ENCODE data around the gene GAB2.

GAB2 gene

DNA sequence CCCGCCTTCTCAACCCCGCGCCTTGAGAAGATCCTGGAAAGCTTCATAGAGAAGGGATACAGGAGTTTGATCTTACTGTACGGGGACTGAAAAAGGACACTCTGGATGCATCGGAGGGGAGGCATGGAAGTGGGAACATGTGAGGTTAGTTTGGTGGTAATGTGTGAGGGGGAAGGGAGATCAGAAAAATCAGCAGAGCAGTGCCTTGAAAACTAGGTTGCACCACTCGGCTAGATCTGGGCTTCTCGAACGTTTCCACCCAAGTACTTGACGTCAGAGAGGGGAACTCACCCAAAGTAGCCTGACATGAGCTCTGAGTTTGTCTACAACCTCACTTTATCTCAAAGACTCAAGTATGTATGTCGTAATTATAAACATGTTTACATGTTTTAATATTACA lies 214.4 kb downstream of the GAB2 start:
- no peak for DNase-seq (ENCODE audit: low spot score)
- Mint-ChIP-seq H3K27me3 (ENCODE audit: low read depth) (no peaks in the 10 kb centered on the region), H3K36me3 (ENCODE audit: low read depth) (peaks cover 35% of the 10 kb centered on the region), H3K9me3 (no peaks in the 10 kb centered on the region), H3K27ac (peak overlapping the region; percentile 92), H3K4me1 (ENCODE audit: low read depth) (peaks cover 37% of the 10 kb centered on the region), H3K4me3 (peak overlapping the region; percentile 81)

- peak; percentile 49 for DNase-seq (ENCODE audit: low spot score)
- H3K4me3 Mint-ChIP-seq: peak overlapping the region; percentile 81
- H3K4me1 Mint-ChIP-seq (ENCODE audit: low read depth): peaks cover 36% of the 10 kb centered on the region
- peaks cover 31% of the 10 kb centered on the region for H3K36me3 Mint-ChIP-seq (ENCODE audit: low read depth)
- H3K27me3 Mint-ChIP-seq (ENCODE audit: low read depth): no peaks in the 10 kb centered on the region
- no peaks in the 10 kb centered on the region for H3K9me3 Mint-ChIP-seq
- H3K27ac Mint-ChIP-seq: peak overlapping the region; percentile 92
Measured at GRCh38 chr11:78202733-78203167, 214.9 kb downstream of the GAB2 start.

- Mint-ChIP-seq H3K4me3 (peak overlapping the region; percentile 59), H3K4me1 (ENCODE audit: low read depth) (peaks cover 37% of the 10 kb centered on the region), H3K27me3 (ENCODE audit: low read depth) (no peaks in the 10 kb centered on the region), H3K9me3 (no peaks in the 10 kb centered on the region), H3K27ac (peak overlapping the region; percentile 66), H3K36me3 (ENCODE audit: low read depth) (peaks cover 31% of the 10 kb centered on the region)
- DNase-seq (ENCODE audit: low spot score): no peak
Measured at GRCh38 chr11:78201096-78201818, 216.4 kb downstream of the GAB2 start.

DNA sequence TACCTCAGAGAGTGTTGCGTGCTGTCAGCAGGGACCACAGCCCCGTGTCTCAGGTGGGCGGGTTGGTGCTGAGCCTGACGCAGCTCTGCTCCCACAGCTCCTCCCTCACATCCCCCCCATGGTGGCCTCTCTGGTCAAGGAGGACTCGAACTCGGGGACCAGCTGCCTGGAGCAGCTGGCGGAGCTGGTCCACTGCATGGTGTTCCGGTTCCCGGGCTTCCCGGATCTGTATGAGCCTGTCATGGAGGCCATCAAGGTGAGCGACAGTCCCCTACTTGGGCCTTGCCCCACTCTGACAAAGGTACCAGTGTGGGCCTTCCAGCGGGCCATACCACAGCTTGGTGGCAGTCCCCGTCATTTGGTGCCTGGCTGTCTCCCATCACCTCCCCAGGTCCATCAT lies 217.1 kb downstream of the GAB2 start:
- Mint-ChIP-seq H3K4me1 (ENCODE audit: low read depth) (peaks cover 37% of the 10 kb centered on the region), H3K27me3 (ENCODE audit: low read depth) (no peaks in the 10 kb centered on the region), H3K9me3 (no peaks in the 10 kb centered on the region), H3K36me3 (ENCODE audit: low read depth) (peaks cover 29% of the 10 kb centered on the region), H3K4me3 (no peak overlapping the region), H3K27ac (no peak overlapping the region)
- DNase-seq (ENCODE audit: low spot score): no peak

DNA sequence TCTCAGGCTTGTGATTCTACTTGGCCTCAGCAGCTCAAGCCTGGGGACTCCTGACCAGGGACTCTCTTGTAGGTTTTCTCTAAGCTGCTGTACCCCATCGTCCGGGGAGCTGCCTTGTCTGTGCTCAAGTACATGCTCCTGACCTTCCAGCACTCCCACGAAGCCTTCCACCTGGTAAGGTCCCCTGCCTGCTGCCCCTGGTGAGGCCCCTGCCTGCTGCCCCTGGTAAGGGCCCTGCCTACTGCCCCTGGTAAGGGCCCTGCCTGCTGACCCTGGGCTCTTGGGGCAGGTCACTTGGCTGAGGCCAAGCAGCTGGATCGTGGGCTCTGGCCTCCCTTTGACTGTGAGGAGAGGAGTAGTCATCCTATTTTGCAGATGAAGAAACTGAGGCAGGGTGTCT lies 217.6 kb downstream of the GAB2 start:
- no peaks in the 10 kb centered on the region for H3K9me3 Mint-ChIP-seq
- H3K36me3 Mint-ChIP-seq (ENCODE audit: low read depth): peaks cover 30% of the 10 kb centered on the region
- H3K4me3 Mint-ChIP-seq: no peak overlapping the region
- H3K4me1 Mint-ChIP-seq (ENCODE audit: low read depth): peaks cover 35% of the 10 kb centered on the region
- H3K27ac Mint-ChIP-seq: no peak overlapping the region
- DNase-seq (ENCODE audit: low spot score): no peak
- no peaks in the 10 kb centered on the region for H3K27me3 Mint-ChIP-seq (ENCODE audit: low read depth)

- Mint-ChIP-seq H3K36me3 (ENCODE audit: low read depth) (peaks cover 34% of the 10 kb centered on the region), H3K4me1 (ENCODE audit: low read depth) (peaks cover 33% of the 10 kb centered on the region), H3K27ac (no peak overlapping the region), H3K27me3 (ENCODE audit: low read depth) (no peaks in the 10 kb centered on the region), H3K9me3 (no peaks in the 10 kb centered on the region), H3K4me3 (no peak overlapping the region)
- no peak for DNase-seq (ENCODE audit: low spot score)
Measured at GRCh38 chr11:78199653-78200015, 218.0 kb downstream of the GAB2 start.

- Mint-ChIP-seq H3K36me3 (ENCODE audit: low read depth) (peaks cover 33% of the 10 kb centered on the region), H3K4me1 (ENCODE audit: low read depth) (peaks cover 34% of the 10 kb centered on the region), H3K4me3 (no peak overlapping the region), H3K27me3 (ENCODE audit: low read depth) (no peaks in the 10 kb centered on the region), H3K27ac (no peak overlapping the region), H3K9me3 (no peaks in the 10 kb centered on the region)
- DNase-seq (ENCODE audit: low spot score): no peak
Measured at GRCh38 chr11:78199015-78199652, 218.5 kb downstream of the GAB2 start.

GRCh38 chr11:78197816-78198215 lies 219.8 kb downstream of the GAB2 start:
- H3K4me3 Mint-ChIP-seq: no peak overlapping the region
- peaks cover 39% of the 10 kb centered on the region for H3K4me1 Mint-ChIP-seq (ENCODE audit: low read depth)
- H3K27ac Mint-ChIP-seq: no peak overlapping the region
- H3K9me3 Mint-ChIP-seq: no peaks in the 10 kb centered on the region
- no peaks in the 10 kb centered on the region for H3K27me3 Mint-ChIP-seq (ENCODE audit: low read depth)
- DNase-seq (ENCODE audit: low spot score): no peak
- peaks cover 38% of the 10 kb centered on the region for H3K36me3 Mint-ChIP-seq (ENCODE audit: low read depth)

DNA sequence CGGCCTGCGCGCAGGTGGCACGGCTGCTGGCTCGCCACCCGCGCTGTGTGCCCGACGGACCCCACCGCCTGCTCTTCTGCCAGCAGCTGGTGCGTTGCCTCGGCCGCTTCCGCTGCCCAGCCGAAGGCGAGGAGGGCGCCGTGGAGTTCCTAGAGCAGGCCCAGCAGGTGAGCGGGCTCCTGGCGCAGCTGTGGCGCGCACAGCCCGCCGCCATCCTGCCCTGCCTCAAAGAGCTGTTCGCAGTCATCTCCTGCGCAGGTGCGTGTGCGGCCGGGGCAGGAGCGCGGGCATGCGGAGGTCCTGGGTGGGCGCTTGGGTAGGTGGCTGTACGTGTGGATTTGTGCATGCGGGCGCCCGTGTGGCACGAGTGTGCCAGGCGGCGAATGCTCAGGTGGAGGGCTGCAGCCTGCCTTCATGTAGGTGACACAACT lies 220.9 kb downstream of the GAB2 start:
- Mint-ChIP-seq H3K27me3 (ENCODE audit: low read depth) (no peaks in the 10 kb centered on the region), H3K27ac (no peak overlapping the region)

GRCh38 chr11:78195917-78196560 lies 221.6 kb downstream of the GAB2 start:
- Mint-ChIP-seq H3K4me1 (ENCODE audit: low read depth) (peaks cover 27% of the 10 kb centered on the region), H3K4me3 (no peak overlapping the region), H3K27me3 (ENCODE audit: low read depth) (no peaks in the 10 kb centered on the region), H3K36me3 (ENCODE audit: low read depth) (peaks cover 26% of the 10 kb centered on the region), H3K9me3 (no peaks in the 10 kb centered on the region), H3K27ac (no peak overlapping the region)
- DNase-seq (ENCODE audit: low spot score): no peak

More for the DNA sequence above, 220.9 kb downstream of the GAB2 start:
- peaks cover 33% of the 10 kb centered on the region for H3K36me3 Mint-ChIP-seq (ENCODE audit: low read depth)
- DNase-seq (ENCODE audit: low spot score): no peak
- H3K4me1 Mint-ChIP-seq (ENCODE audit: low read depth): peaks cover 31% of the 10 kb centered on the region
- no peak overlapping the region for H3K4me3 Mint-ChIP-seq
- H3K9me3 Mint-ChIP-seq: no peaks in the 10 kb centered on the region

DNA sequence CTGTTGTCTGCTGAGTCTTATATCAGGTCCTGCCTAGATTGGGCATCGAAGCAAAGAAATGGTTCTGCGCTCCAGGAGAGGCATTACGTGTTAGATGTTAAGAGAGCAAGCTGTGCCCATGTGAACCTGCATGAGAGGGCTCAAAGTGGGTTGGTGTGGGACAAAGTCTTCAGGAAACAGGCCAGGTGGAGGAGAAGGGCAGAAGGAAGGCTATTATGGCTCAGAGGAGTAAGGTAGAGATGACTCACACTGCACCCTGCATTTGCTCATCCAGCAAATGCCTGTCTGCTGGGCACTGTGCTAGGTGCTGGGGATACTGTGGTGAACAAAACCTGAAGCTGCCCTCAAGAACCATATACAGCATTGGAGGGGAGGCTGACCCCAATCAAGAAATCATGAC lies 223.1 kb downstream of the GAB2 start:
- Mint-ChIP-seq H3K4me1 (ENCODE audit: low read depth) (peaks cover 40% of the 10 kb centered on the region), H3K4me3 (no peak overlapping the region), H3K27ac (peak overlapping the region; percentile 53), H3K27me3 (ENCODE audit: low read depth) (no peaks in the 10 kb centered on the region), H3K9me3 (no peaks in the 10 kb centered on the region), H3K36me3 (ENCODE audit: low read depth) (peaks cover 28% of the 10 kb centered on the region)
- DNase-seq (ENCODE audit: low spot score): no peak

DNA sequence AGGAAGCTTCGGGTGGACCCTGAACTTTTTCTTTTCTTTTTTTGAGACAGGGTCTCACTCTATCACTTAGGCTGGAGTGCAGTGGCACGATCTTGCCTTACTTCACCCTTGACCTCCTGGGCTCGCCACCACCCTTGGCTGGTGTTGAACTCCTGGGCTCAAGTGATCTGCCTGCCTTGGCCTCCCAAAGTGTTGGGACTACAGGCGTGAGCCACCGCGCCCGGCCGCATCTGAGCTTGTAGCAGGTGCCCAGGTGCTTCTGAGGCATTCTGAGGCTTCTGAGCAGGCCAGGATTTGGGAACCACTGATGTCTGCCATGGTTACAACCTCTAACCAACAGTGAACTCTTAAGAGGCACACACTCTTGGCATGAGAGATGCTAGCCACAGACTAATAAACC lies 223.8 kb downstream of the GAB2 start:
- peaks cover 42% of the 10 kb centered on the region for H3K4me1 Mint-ChIP-seq (ENCODE audit: low read depth)
- H3K27me3 Mint-ChIP-seq (ENCODE audit: low read depth): no peaks in the 10 kb centered on the region
- DNase-seq (ENCODE audit: low spot score): no peak
- no peaks in the 10 kb centered on the region for H3K9me3 Mint-ChIP-seq
- peaks cover 27% of the 10 kb centered on the region for H3K36me3 Mint-ChIP-seq (ENCODE audit: low read depth)
- no peak overlapping the region for H3K4me3 Mint-ChIP-seq
- H3K27ac Mint-ChIP-seq: no peak overlapping the region

DNA sequence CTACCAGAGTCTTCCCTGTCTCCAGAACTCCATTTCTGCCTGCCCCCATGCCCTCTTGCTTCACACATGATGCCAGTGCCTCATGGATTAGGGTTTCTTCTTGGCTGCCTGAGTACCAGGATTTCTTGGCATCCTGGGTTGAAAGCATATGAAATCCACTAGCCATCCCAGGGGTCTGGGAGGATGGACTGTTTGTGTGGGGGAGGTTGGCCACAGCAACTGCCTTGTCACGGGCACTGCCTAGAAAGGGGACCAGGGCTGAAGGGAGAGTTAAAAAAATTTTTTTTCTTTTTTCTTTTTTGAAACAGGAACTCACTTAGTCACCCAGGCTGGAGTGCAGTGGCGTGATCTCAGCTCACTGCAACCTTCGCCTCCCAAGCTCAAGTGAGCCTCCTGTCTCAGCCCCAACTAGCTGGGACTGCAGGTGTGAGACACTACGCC lies 224.7 kb downstream of the GAB2 start:
- Mint-ChIP-seq H3K27me3 (ENCODE audit: low read depth) (no peaks in the 10 kb centered on the region), H3K9me3 (no peaks in the 10 kb centered on the region), H3K36me3 (ENCODE audit: low read depth) (peaks cover 24% of the 10 kb centered on the region), H3K27ac (peak overlapping the region; percentile 74), H3K4me3 (peak overlapping the region; percentile 30), H3K4me1 (ENCODE audit: low read depth) (peaks cover 42% of the 10 kb centered on the region)
- DNase-seq (ENCODE audit: low spot score): no peak

- H3K27me3 Mint-ChIP-seq (ENCODE audit: low read depth): no peaks in the 10 kb centered on the region
- peaks cover 46% of the 10 kb centered on the region for H3K4me1 Mint-ChIP-seq (ENCODE audit: low read depth)
- no peak overlapping the region for H3K27ac Mint-ChIP-seq
- H3K9me3 Mint-ChIP-seq: no peaks in the 10 kb centered on the region
- no peak for DNase-seq (ENCODE audit: low spot score)
- peaks cover 23% of the 10 kb centered on the region for H3K36me3 Mint-ChIP-seq (ENCODE audit: low read depth)
- no peak overlapping the region for H3K4me3 Mint-ChIP-seq
Measured at GRCh38 chr11:78192223-78192719, 225.3 kb downstream of the GAB2 start.
